DOHH2 (cell line): ENCODE measurements around the gene MYL6.

Source experiments
- CTCF ChIP-seq: fragments of 200-600 bp; sonication (generic); IDR thresholded peaks from one replicate; pipeline ENCODE4 v1.5.1; 2014; ENCODE audit warnings: antibody characterized with exemption, mild to moderate bottlenecking, low read depth, low read length; ENCODE audit not compliant: poor library complexity, severe bottlenecking
- EZH2phosphoT487 ChIP-seq: fragments of 200-600 bp; sonication (generic); IDR thresholded peaks from 2 replicates; pipeline ENCODE4 v1.6.1; 2017; ENCODE audit warnings: borderline replicate concordance, mild to moderate bottlenecking, antibody characterized with exemption, low read length, moderate library complexity, mixed read lengths

- TF ChIP-seq CTCF (no peak), EZH2phosphoT487 (no peak)
Measured at GRCh38 chr12:56155256-56155845, 2.8 kb upstream of the MYL6 start.
